ENCODE results near the gene UHMK1. TPM values are rescaled to one million over a fixed set of nuclear protein-coding genes. Genes with fewer than 3 reads are reported as not detected.

The UHMK1 gene
- total RNA-seq, 1 donor from 2014 or later: 37.6 TPM

DNA sequence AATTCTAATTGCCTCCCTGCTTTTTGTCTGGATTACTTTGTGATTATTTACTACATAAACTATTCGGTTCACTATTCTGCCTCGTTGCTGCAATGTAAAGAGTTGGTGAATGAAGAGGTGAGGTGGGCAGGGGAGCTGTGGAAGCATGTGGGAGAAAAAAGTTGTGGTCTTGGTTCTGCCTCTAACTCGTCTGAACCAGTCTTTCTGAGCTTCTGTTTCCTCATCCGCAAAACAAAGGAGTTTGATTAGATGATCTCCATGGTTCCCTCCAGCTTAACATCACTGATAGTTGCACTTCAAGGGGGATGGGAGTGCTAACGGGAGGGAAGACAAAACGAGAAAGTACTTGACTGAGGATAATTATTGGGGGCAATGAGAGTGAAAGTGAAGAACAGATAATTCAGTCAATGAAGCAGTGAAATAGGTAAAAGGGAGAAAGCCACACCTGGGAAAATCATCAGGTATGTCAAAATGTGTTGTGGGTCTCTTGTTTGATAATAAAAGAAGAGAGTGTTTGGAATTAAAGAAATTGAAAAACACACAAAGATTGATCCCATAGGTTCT is 26.2 kb upstream of the UHMK1 start:
- TF ChIP-seq, protein P1, sequence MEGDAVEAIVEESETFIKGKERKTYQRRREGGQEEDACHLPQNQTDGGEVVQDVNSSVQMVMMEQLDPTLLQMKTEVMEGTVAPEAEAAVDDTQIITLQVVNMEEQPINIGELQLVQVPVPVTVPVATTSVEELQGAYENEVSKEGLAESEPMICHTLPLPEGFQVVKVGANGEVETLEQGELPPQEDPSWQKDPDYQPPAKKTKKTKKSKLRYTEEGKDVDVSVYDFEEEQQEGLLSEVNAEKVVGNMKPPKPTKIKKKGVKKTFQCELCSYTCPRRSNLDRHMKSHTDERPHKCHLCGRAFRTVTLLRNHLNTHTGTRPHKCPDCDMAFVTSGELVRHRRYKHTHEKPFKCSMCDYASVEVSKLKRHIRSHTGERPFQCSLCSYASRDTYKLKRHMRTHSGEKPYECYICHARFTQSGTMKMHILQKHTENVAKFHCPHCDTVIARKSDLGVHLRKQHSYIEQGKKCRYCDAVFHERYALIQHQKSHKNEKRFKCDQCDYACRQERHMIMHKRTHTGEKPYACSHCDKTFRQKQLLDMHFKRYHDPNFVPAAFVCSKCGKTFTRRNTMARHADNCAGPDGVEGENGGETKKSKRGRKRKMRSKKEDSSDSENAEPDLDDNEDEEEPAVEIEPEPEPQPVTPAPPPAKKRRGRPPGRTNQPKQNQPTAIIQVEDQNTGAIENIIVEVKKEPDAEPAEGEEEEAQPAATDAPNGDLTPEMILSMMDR (conservative IDR thresholded peaks at IDR 0.05; ENCODE audit: low read depth, low read length): no peak
- no peak for DNase-seq (ENCODE audit: low read depth)
- H3K4me3 ChIP-seq (ENCODE audit: low read depth, low read length): no peak overlapping the region

DNA sequence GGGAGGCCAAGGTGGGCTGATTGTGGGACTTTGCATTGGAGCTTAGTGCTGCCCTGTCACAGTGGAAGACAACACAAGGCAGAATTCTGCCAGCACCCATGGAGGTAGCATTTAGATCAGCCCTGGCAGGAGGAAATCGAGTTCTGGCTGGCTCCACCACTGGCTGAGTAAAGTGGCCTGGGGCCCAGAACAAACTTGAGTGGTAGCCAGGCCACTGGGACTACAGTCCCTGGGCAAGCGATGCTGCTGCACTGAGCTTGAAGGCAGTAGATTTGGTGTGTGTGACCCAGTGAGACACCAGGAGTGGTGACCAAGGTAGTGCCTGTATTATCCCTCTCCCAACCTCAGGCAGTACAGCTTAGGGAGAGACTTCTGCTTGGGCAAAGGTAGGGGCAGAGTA is 22.5 kb upstream of the UHMK1 start:
- no peak overlapping the region for H3K4me3 ChIP-seq (ENCODE audit: low read depth, low read length)
- DNase-seq (ENCODE audit: low read depth): no peak
- TF ChIP-seq, protein P1 (conservative IDR thresholded peaks at IDR 0.05; ENCODE audit: low read depth, low read length): no peak

DNA sequence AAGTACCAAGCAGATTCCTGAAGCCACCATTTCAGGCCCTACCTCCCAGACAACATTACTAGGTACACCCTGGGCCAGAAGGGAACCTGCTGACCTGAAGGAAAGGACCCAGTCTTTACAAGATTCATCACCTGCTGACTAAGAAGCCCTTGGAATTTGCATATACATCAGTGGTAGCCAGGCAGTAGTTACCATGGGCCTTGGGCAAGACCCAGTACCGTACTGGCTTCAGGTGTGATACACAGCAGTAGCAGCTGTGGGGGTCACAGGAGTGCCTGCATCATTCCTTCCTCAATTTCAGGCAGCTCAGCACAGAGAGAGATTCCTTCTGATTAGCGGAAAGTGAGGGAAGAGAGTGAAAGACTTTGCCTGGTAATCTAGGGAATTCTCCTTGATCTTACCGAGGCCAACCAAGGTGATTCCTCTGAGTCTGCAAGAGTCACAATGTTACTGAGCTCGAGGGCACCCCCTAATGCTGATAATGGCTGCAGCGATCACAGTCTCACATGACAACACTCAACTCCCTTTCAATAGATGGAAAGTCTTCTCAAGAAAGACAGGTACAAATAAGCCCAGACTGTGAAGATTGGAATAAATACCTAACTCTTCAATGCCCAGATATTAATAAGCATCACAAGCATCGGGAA is 22.0 kb upstream of the UHMK1 start:
- TF ChIP-seq, protein P1 (conservative IDR thresholded peaks at IDR 0.05; ENCODE audit: low read depth, low read length): no peak
- DNase-seq (ENCODE audit: low read depth): no peak
- H3K4me3 ChIP-seq (ENCODE audit: low read depth, low read length): no peak overlapping the region

DNA sequence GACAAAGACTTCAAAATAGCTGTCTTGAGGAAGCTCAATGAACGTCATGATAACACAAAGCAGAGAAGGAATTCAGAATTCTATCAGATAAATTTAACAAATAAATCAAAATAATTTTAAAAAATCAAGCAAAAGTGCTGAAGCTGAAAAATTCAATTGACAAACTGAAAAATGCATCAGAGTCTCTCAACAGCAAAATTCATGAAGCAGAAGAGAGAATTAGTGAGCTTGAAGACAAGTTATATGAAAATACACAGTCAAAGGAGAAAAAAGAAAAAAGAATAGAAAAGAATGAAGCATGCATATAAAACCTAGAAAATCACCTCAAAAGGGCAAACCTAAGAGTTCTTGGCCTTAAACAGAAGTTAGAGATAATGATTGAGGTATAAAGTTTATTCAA is 21.0 kb upstream of the UHMK1 start:
- no peak for DNase-seq (ENCODE audit: low read depth)
- no peak overlapping the region for H3K4me3 ChIP-seq (ENCODE audit: low read depth, low read length)
- TF ChIP-seq, protein P1 (conservative IDR thresholded peaks at IDR 0.05; ENCODE audit: low read depth, low read length): no peak

DNA sequence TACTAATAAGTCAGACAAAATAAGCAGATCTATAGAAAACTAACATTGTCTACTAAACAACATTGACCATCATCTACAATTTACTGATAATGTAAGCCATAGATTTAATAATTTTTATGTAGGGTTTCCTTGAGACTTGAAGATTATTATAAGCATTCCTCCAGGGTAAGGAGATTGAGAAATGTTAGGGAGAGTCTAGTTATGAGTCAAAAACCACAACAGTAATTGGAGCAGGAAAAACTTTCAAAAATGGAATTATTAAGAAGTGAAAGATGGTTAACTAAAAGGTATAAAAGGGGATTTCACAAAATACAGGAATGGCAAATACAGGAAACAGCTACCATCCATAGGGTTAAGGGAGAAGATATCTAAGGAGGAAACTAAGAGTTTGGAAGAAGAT is 12.4 kb upstream of the UHMK1 start:
- DNase-seq (ENCODE audit: low read depth): no peak
- TF ChIP-seq, protein P1 (conservative IDR thresholded peaks at IDR 0.05; ENCODE audit: low read depth, low read length): no peak
- no peak overlapping the region for H3K4me3 ChIP-seq (ENCODE audit: low read depth, low read length)

DNA sequence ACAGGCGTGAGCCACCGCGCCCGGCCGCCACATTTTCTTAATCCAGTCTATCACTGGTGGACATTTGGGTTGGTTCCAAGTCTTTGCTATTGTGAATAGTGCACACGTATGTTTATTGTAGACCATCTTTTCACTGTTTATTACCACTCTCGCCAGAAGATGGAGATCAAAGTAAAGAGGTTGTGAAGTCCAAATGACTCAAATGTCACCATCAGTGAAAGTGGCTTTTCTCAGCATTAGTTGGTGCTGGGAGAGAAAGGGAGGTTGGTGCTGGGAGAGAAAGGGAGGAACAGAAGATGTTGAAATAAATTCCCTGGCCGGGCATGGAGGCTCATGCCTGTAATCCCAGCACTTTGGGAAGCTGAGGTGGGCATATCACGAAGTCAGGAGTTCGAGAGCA is 10.4 kb upstream of the UHMK1 start:
- no peak overlapping the region for H3K4me3 ChIP-seq (ENCODE audit: low read depth, low read length)
- no peak for DNase-seq (ENCODE audit: low read depth)

More for the DNA sequence above, 10.4 kb upstream of the UHMK1 start:
- TF ChIP-seq, protein P1 (conservative IDR thresholded peaks at IDR 0.05; ENCODE audit: low read depth, low read length): no peak

Measured in epithelial cell of proximal tubule (primary cell).